ENCODE data around the gene BRD9.
"Not testable (repeated sequence)": the region's sequence is repeated elsewhere in the genome, so short reads cannot be mapped to it uniquely, and the experiment has no call there.

Gene BRD9

DNA sequence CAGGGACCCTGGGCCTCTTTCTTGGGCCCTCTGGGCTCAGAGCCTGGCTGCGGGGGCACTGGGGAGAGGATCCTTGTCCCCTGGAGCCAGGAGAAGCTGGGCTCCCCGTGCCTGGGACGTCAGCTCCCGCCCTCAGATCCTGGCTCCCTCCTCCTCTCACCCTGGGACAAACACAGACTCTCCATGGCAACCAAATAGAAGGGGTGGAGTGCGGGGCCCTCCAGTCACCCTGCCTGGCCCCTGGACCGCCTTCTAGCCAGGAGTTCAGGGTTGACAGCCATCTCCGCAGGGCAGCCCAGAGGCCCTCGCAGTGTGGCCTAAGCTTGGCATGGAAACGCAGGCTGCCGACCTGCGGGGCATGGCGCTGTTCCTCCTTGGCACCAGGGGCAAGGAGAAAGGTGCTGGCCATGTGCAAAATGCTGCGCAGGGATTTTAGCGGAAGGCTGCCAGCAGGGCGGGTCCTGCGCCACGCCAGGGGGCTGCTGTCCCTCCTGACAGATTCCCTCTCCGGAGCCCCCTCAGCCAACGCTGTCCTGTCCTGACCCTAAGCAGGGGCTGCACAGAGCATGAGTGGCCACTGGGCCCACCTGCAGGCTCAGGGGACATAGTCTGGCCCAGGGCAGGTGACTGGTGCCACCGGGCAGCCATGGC is 42.8 kb downstream of the BRD9 start:
- H3K27ac ChIP-seq, result no peak overlapping the region
- DNase-seq (ENCODE audit: low read depth, low spot score), result no peak

DNA sequence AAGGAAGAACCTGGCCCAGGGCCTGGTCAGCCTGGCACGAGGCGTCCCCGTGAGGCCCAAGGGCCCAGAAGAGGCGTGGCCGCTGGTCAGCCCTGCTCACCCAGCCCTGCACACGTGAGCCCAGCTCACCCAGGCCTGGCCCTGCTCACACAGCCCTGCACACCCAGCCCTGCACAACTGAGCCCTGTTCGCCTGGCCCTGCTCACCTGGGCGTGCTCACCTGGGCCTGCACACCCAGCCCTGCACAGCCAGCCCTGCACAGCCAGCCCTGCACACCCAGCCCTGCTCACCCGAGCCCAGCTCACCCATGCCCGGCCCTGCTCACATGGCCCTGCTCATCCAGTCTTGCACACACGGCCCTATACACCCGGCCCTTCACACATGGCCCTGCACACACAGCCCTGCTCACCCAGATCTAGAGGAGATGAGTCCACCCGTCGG is 43.9 kb downstream of the BRD9 start:
- no peak for DNase-seq (ENCODE audit: low read depth, low spot score)
- no peak overlapping the region for H3K27ac ChIP-seq

DNA sequence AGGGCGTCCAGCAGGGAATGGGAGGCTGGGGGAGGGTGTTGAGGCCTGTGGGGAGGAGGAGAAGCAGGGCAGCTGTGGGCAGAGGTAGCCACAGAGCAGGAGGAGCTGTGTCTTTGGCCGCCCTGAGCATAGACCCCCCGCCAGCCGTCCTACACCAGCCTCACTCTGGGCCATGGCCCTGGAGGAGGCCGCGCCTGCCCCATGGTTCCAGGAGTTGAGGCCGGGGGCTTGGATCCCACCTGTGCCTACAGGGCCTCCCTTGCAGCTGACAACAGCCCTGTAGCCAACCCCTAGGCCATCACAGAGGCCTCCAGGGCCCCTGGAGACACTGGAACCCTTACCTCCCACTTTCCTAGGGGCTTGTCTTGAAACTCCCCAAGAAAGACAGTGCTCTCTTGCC is 44.9 kb downstream of the BRD9 start:
- DNase-seq (ENCODE audit: low read depth, low spot score), result not testable (repeated sequence)

GRCh38 chr5:847212-847611 is 45.4 kb downstream of the BRD9 start:
- not testable (repeated sequence) for H3K27ac ChIP-seq; DNase-seq (ENCODE audit: low read depth, low spot score)

More for the DNA sequence above, 44.9 kb downstream of the BRD9 start:
- H3K27ac ChIP-seq, result not testable (repeated sequence)

- not testable (repeated sequence) for DNase-seq (ENCODE audit: low read depth, low spot score)
Measured at GRCh38 chr5:846602-847091, 46.0 kb downstream of the BRD9 start.

GRCh38 chr5:845676-846601 is 46.7 kb downstream of the BRD9 start:
- not testable (repeated sequence) for DNase-seq (ENCODE audit: low read depth, low spot score); H3K27ac ChIP-seq

More at GRCh38 chr5:846602-847091, 46.0 kb downstream of the BRD9 start:
- not testable (repeated sequence) for H3K27ac ChIP-seq

DNA sequence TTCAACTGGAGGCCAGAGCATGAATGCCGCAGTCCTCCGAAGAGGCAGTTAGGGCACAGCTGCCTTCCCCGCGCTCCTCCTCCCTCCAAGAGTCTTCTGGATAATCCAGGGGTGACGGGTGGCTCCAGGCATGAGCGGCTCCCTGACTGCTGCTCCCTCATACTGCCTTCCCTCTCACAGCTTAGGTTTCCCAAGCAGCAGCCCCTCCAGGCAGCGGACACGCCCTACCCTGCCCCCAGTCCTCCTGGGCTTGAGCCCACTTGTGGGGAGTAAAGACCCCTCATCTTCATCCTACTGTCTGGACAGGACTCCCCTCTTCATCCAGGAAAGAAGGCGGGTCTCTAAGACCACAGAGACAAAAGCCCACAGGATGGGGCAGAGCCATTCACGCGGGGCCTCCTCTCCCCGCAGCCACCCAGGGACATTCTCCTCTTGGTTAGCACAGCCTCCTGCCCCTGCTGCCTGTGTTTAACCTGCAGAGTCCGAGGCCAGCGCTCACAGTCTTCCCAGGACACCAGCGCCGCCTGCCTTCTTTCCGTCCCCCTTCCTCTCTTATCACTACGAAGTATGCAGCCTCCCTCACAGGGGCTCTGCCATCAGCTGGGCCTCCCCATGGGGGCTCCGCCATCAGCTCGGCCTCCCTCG is 47.4 kb downstream of the BRD9 start:
- not testable (repeated sequence) for DNase-seq (ENCODE audit: low read depth, low spot score); H3K27ac ChIP-seq

DNA sequence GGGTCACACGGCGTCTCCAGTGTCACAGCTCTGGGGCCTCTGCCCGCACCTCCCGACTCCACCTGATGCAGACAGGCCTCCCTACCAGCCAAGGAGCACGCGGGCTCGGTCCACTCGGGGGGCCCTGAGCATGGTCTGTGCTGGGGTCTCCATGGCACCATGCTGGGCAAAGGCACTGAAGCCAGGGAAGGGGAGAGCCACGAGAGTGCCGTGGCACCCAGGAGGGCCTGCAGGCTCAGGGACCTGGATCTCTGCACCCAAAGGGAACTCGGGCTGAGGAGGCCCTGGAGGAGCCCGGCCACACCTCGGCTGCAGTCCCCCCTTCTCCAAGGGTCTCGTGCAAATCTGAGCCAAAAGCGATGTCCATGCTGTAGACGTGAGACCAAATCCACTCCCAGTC is 48.2 kb downstream of the BRD9 start:
- not testable (repeated sequence) for DNase-seq (ENCODE audit: low read depth, low spot score); H3K27ac ChIP-seq

- H3K27ac ChIP-seq; DNase-seq (ENCODE audit: low read depth, low spot score): not testable (repeated sequence)
Measured at GRCh38 chr5:843926-844325, 48.7 kb downstream of the BRD9 start.

GRCh38 chr5:843371-843770 is 49.2 kb downstream of the BRD9 start:
- H3K27ac ChIP-seq; DNase-seq (ENCODE audit: low read depth, low spot score): not testable (repeated sequence)

DNA sequence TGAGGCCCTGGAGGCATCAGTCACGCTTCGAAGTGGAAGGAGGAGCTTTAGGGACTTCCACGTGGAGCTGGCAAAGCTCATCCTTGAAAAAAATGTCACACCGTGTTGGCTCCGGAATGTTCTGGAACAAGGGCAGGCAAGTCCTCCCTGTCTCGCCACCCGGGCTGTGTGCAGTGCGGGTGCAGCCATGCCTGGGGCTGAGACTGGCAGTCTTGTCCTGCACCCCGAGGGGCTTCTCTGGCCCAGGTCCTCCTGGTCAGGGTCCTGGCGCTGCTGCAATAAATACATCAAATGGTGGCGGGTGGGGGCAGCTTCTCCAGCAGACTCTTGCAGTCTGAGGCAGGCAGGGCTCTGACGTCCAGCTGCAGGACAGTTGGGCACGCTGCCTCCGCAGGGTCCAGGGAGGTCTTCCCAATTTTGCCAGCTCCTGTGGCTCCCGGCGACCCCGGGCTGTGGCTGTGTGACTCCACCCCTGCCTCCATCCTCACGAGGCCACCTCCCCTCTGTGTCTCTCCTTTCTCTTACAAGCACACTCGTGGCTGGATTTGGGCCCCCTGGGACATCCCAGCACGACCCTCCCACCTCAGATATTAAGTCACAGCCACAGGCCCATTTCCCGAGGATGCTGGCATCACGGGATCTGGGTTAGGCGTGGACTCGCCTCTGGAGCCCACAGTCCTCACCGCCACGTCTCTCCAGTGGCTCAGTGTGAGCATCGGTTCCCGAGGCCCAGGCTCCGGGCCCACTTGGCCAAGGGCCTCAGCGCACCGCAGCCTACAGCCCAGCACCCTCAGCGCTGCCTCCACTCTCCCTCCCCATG is 50.0 kb downstream of the BRD9 start:
- H3K27ac ChIP-seq; DNase-seq (ENCODE audit: low read depth, low spot score): not testable (repeated sequence)

DNA sequence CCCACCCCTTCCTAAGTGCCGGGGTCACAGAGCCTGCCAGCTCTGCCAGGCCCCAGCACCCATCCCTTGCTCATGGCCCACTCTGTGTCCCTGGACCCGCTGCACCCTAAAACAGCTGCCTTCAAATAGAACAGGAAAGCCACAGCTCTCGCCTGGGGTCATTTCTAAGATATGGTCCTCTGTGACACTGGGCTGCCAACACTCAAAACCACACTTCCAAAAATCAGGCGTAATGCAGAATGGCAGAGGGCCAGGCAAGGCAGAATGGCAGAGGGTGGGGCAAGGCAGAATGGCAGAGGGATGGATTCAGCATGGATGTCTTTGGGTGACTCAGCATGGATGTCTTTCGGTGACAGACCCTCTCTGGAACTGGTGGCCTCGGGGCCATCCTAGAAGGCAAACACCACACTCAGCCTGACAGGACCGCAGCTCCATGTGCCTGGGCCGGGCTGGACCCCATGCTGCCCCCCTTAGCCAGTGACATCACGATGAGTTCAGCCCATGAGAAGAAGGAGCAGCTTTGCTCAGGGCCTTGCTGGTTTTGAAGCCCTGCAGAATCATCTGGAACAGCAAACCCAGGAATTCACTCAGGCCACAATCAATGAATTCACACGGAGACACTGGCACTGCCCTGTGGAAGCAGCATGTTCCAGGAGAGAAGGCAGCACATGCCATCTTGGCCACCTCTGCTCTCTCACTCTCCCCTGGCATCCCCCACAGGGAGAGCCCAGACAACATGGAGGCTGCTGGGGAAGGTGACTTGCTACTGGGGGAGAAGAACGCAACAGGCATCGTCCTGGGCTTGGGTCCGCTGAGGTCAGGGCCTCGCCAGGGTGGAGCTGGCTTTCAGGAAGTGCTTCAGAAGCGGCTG is 50.8 kb downstream of the BRD9 start:
- DNase-seq (ENCODE audit: low read depth, low spot score); H3K27ac ChIP-seq: not testable (repeated sequence)

DNA sequence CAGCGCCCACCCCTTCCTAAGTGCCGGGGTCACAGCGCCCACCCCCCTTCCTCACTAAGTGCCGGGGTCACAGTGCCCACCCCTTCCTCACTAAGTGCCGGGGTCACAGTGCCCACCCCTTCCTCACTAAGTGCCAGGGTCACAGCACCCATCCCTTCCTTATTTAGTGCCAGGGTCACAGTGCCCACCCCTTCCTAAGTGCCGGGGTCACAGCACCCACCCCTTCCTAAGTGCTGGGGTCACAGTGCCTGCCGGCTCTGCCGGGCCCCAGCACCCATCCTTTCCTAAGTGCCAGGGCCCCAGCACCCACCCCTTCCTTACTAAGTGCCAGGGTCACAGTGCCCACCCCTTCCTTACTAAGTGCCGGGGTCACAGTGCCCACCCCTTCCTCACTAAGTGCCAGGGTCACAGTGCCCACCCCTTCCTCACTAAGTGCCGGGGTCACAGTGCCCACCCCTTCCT is 51.6 kb downstream of the BRD9 start:
- DNase-seq (ENCODE audit: low read depth, low spot score); H3K27ac ChIP-seq: not testable (repeated sequence)

DNA sequence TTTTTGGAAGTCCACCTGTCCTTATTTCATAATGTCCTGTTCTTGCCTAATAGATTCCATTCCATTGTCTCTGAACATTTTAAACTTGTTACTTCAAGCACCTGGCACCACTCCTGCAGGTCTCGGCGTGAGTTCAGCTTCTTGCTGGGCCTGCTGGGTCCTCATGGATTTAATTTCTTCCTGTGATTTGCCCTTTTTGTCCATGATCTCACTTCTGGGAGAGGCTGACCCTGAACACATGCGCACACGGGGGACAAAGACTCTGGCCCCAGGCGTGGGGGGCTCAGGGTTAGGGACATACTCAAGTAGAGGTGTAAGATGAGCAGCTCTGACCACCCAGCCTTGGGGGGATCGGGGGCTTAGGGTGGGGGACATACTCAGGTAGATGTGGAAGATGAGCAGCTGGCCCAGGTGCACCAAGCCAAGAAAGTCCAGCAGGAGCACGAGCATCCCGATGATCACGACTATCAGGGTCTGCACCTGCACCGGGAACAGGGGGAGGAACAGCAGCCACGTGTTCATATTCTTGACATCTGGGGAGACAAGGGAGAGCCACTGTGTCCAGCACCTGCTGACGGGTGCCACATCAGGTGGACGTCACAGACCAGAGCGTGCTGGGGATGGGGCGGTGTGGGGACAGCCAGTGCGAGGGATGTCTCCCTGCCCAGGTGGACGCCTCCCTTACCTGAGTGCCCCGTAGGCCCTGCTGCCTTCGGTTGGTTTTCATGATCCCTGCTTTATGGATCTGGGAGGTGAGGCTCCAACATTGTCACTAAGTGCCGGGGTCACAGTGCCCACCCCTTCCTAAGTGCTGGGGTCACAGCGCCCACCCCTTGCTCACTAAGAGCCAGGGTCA is 52.3 kb downstream of the BRD9 start:
- DNase-seq (ENCODE audit: low read depth, low spot score), result peak; percentile 26
- not testable (repeated sequence) for H3K27ac ChIP-seq

GRCh38 chr5:838431-838851 is 54.2 kb downstream of the BRD9 start:
- not testable (repeated sequence) for DNase-seq (ENCODE audit: low read depth, low spot score); H3K27ac ChIP-seq

GRCh38 chr5:837621-838121 is 54.9 kb downstream of the BRD9 start:
- DNase-seq (ENCODE audit: low read depth, low spot score); H3K27ac ChIP-seq: not testable (repeated sequence)

- DNase-seq (ENCODE audit: low read depth, low spot score), result not testable (repeated sequence)
Measured at GRCh38 chr5:835933-836612, 56.5 kb downstream of the BRD9 start.

More at GRCh38 chr5:835933-836612, 56.5 kb downstream of the BRD9 start:
- H3K27ac ChIP-seq, result not testable (repeated sequence)
